Astrocyte of the spinal cord (primary cell): Measurements from ENCODE around the gene VAV3.
A peak's percentile ranks its signal among the peaks of the same experiment; 100 is the strongest.

Source experiments
- DNase-seq: peaks from one replicate; pipeline ENCODE4 v3.0.0; 2011; ENCODE audit warnings: low read depth, low spot score
- H3K4me3 ChIP-seq: 2 replicates; pipeline ENCODE4 v1.5.1; 2011; ENCODE audit warnings: low read depth, mild to moderate bottlenecking, low read length, moderate library complexity
- in situ Hi-C: cut with HindIII; loops from 2 replicates; pipeline ENCODE4 v1.10.0; 2017; ENCODE audit warnings: low sequenced_read_pairs
- TF ChIP-seq, protein P1 (sequence below): IDR thresholded peaks from 2 replicates; pipeline ENCODE4 v1.5.1; 2012; ENCODE audit warnings: low read depth, mild to moderate bottlenecking, low read length, inconsistent platforms

Gene VAV3

DNA sequence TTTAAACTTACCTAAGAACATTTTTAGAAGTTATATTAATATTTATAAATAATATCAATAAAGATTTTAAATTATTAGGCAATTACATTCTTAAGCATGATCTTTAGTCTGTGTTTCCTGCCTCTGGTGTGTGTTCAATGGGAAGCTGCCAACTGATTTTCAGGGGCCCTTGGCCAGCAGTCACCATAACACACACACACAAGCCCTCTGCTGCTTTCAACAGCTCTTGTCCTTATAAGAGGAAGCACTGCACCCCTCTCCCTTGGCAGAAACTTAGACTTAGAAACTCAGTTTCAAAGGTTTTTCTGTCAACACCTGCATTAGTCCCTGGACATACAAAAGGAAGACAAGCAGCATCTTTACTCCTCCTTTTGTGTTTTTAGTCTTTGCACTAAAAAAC lies 81.4 kb downstream of the VAV3 start:
- in situ Hi-C loops, result no loop called here
- TF ChIP-seq, protein P1, sequence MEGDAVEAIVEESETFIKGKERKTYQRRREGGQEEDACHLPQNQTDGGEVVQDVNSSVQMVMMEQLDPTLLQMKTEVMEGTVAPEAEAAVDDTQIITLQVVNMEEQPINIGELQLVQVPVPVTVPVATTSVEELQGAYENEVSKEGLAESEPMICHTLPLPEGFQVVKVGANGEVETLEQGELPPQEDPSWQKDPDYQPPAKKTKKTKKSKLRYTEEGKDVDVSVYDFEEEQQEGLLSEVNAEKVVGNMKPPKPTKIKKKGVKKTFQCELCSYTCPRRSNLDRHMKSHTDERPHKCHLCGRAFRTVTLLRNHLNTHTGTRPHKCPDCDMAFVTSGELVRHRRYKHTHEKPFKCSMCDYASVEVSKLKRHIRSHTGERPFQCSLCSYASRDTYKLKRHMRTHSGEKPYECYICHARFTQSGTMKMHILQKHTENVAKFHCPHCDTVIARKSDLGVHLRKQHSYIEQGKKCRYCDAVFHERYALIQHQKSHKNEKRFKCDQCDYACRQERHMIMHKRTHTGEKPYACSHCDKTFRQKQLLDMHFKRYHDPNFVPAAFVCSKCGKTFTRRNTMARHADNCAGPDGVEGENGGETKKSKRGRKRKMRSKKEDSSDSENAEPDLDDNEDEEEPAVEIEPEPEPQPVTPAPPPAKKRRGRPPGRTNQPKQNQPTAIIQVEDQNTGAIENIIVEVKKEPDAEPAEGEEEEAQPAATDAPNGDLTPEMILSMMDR, result no peak
- H3K4me3 ChIP-seq, result no peak overlapping the region
- no peak for DNase-seq

DNA sequence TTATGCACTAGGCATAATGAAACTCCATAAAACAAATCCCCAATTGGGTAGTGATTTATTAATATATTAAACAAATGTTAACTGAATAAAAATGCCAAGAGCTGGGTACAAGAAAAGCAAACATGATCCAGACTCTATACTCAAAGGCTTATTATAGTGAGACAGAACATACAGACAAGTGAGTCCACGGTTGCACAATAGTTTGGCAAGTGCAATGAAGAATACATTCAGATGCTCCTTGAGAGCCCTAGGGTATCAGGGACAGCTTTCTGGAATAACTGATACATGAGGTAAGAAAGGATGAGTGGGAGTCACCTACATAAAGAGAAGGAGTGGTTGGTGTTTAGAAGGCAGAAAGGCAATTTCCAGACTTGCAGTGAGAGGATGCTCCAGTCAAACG lies 85.1 kb downstream of the VAV3 start:
- in situ Hi-C loops, result no loop called here
- DNase-seq, result no peak
- TF ChIP-seq, protein P1, result no peak
- H3K4me3 ChIP-seq, result no peak overlapping the region

DNA sequence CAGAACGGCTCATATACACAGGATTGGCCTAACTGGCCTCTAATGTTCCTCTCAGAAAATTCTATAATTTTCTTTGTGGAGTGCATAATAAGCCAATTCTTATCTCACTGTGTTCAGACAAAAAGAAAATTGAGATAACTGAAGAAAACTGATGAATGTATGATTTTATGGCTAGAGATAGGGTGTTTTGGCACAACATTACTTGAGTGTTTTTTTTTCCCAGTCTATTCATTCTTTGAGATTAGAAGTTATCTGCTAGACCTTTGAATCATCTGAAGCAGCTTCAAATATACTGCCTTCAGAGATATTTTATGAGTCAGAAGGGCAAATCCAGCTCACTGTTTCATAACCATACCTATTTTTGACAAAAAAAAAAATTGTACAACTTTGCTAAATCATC lies 85.6 kb downstream of the VAV3 start:
- no peak overlapping the region for H3K4me3 ChIP-seq
- TF ChIP-seq, protein P1, result no peak
- in situ Hi-C loops, result no loop called here
- no peak for DNase-seq

DNA sequence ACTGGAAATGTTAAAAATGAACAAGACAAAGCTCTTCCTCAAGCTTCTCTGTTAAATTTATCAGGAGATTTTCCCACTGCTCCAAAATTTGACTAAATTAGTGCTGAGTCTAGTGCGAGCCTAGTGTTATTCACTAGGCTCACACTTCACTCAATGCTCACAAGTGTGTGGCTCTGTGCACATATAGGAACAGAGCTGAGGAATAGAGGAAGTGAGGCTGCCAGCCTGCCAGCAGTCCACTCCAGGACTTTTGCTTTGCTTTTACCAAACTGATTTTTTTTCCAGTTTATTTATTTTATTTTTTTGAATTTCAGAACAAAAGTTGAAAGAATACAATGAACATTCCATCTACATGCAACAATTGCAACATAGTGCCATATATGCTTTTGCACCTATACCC lies 87.2 kb downstream of the VAV3 start:
- no peak for DNase-seq
- in situ Hi-C loops, result no loop called here
- TF ChIP-seq, protein P1, result no peak
- H3K4me3 ChIP-seq, result no peak overlapping the region

DNA sequence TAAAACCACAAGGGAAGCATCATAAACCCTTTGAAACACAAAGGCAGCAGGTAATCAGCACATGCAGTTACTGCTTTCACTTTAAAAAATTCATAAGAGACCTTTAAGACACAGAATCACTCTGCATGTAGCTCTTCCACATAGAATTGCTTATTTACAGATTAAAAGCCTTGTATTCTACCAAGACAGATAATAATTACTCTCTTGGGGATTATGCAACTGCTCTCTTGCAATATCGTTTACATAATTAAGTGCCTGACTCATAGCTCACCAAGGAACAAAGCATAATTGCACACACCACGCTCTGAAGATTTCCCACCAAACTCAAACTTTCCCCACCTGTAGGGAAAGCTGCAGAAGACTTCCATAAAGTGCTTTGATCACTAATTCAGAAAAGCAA lies 87.9 kb downstream of the VAV3 start:
- in situ Hi-C loops, result no loop called here
- no peak overlapping the region for H3K4me3 ChIP-seq
- TF ChIP-seq, protein P1, result no peak
- peak; percentile 26 for DNase-seq

DNA sequence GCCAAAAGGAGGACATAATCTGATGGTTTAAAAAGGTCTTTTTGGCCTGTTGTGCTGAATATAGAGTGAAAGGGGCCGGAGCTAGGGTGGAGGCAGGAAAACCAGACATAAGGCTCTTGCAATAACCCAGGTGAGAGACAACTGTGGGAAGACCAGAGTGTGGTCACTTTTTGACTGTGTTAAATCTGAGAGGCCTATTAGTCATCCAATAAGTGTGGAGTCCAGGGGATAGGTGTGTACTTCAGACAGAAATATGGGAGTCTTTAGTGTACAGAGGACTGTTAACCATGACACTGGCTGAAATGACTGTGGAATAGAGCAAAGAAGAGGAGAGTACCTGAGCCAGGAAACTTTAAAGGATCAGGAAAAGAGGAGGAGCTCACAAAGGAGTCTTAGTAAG lies 89.3 kb downstream of the VAV3 start:
- DNase-seq, result no peak
- in situ Hi-C loops, result no loop called here
- no peak overlapping the region for H3K4me3 ChIP-seq
- TF ChIP-seq, protein P1, result no peak

DNA sequence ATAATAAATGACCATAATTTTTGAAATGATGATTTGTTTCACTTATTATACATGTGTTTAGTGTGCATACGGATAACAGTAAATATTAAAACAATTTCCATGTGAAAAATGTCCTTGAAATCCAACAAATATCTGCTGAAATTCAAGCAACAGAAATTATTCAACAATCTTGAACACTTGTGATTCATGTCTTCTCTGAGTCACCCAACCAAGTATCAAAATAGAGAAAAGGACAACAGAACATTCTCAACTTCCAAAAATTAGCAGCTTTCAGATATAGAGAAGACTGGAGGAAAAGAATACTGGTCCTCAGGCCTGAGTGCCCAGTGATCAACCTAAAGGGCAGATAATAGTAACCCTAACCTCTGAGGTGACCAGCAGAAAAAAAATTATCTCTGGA lies 90.8 kb downstream of the VAV3 start:
- in situ Hi-C loops, result no loop called here
- H3K4me3 ChIP-seq, result no peak overlapping the region
- TF ChIP-seq, protein P1, result no peak
- DNase-seq, result no peak
